ENCODE data around the gene RAPGEF2.

GRCh38 chr4:159151689-159152088, 48.8 kb downstream of the RAPGEF2 start:
- TF ChIP-seq CTCF (IDR thresholded peaks at IDR 0.05): no peak
- no peak for TF ChIP-seq POLR2A (IDR thresholded peaks at IDR 0.05)
